Measurements from ENCODE around the gene HBA2. TPM values are rescaled to one million over a fixed set of nuclear protein-coding genes. Genes with fewer than 3 reads are reported as not detected.
"Not testable (repeated sequence)": the region's sequence is repeated elsewhere in the genome, so short reads cannot be mapped to it uniquely, and the experiment has no call there.

HBA2 gene
- total RNA-seq, 1 donor from 2014 or later, result not detected

GRCh38 chr16:154217-155030 lies 18.3 kb upstream of the HBA2 start:
- no peak for DNase-seq (ENCODE audit: low read depth, low spot score)

- DNase-seq (ENCODE audit: low read depth, low spot score), result no peak
These were observed 17.7 kb upstream of the HBA2 start for GRCh38 chr16:155031-155398.

GRCh38 chr16:159136-159849 lies 13.4 kb upstream of the HBA2 start:
- DNase-seq (ENCODE audit: low read depth, low spot score), result no peak

GRCh38 chr16:160242-160641 lies 12.4 kb upstream of the HBA2 start:
- DNase-seq (ENCODE audit: low read depth, low spot score), result not testable (repeated sequence)

- no peak for DNase-seq (ENCODE audit: low read depth, low spot score)
These were observed 11.9 kb upstream of the HBA2 start for GRCh38 chr16:160691-161190.

GRCh38 chr16:162271-162991 lies 10.2 kb upstream of the HBA2 start:
- DNase-seq (ENCODE audit: low read depth, low spot score), result no peak

GRCh38 chr16:163139-163538 lies 9.5 kb upstream of the HBA2 start:
- not testable (repeated sequence) for DNase-seq (ENCODE audit: low read depth, low spot score)

- not testable (repeated sequence) for DNase-seq (ENCODE audit: low read depth, low spot score)
These were observed 9.0 kb upstream of the HBA2 start for GRCh38 chr16:163696-164095.

- DNase-seq (ENCODE audit: low read depth, low spot score), result not testable (repeated sequence)
These were observed 8.4 kb upstream of the HBA2 start for GRCh38 chr16:164134-164823.

- no peak for DNase-seq (ENCODE audit: low read depth, low spot score)
These were observed 7.7 kb upstream of the HBA2 start for GRCh38 chr16:164827-165538.

GRCh38 chr16:165539-166374 lies 6.9 kb upstream of the HBA2 start, which contains the start of gene HBM:
Gene HBM (plus strand): TSS chr16:165978. CDS start chr16:165998, 20 bp downstream.
- no peak for DNase-seq (ENCODE audit: low read depth, low spot score)

- no peak for DNase-seq (ENCODE audit: low read depth, low spot score)
These were observed 6.1 kb upstream of the HBA2 start for GRCh38 chr16:166375-167121.

- DNase-seq (ENCODE audit: low read depth, low spot score), result no peak
These were observed 5.5 kb upstream of the HBA2 start for GRCh38 chr16:167122-167690.

- DNase-seq (ENCODE audit: low read depth, low spot score), result no peak
These were observed 4.3 kb upstream of the HBA2 start for GRCh38 chr16:168424-168823.

GRCh38 chr16:169014-169413 lies 3.7 kb upstream of the HBA2 start:
- no peak for DNase-seq (ENCODE audit: low read depth, low spot score)

- DNase-seq (ENCODE audit: low read depth, low spot score), result not testable (repeated sequence)
These were observed 2.6 kb upstream of the HBA2 start for GRCh38 chr16:170088-170507.

- no peak for DNase-seq (ENCODE audit: low read depth, low spot score)
These were observed 1.9 kb upstream of the HBA2 start for GRCh38 chr16:170788-171187.

GRCh38 chr16:173211-173854 lies 657 bp downstream of the HBA2 start:
- DNase-seq (ENCODE audit: low read depth, low spot score), result not testable (repeated sequence)
